SHP77 treated with DMSO at 0.1 percent for 48 hours (cell line): ENCODE data around the gene SLC4A11.

ENCODE experiments used
- DNase-seq: peaks from one replicate; lab custom pipeline; 2025; lab: John Stamatoyannopoulos, UW

SLC4A11 gene

DNA sequence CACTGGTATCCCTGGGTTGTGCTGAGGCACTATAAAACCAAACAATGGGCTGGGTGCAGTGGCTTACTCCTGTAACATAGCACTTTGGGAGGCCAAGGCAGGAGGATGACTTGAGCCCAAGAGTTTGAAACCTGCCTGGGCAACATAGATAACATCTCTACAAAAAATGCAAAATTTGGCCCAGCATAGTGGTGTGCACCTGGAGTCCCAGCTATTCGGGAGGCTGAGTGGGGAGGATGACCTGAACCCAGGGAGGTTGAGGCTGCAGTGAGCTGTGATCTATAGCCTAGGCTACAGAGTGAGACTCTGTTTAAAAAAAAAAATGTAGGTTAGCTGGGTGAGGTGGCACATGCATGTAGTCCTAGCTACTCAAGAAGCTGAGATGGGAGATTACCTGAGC lies 7.7 kb upstream of the SLC4A11 start:
- DNase-seq, result no peak

DNA sequence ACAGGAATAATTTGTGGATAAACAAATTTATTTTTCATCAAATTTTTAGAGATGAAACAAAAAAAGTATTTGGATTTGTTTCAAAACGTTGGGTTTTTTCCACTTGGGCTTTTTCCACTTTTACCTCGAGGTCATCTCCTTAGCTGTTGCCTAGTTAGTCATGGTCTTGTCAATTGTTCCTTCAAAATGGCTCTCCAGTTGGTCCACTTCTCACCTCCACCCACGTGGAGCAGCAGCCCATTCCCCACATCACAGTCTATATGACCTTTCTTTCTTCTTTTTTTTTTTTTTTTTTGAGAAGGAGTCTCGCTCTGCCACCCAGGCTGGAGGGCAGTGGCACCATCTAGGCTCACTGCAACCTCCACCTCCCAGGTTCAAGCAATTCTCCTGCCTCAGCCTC lies 6.7 kb upstream of the SLC4A11 start:
- DNase-seq, result no peak

GRCh38 chr20:3245156-3245555 lies 6.2 kb upstream of the SLC4A11 start:
- no peak for DNase-seq

DNA sequence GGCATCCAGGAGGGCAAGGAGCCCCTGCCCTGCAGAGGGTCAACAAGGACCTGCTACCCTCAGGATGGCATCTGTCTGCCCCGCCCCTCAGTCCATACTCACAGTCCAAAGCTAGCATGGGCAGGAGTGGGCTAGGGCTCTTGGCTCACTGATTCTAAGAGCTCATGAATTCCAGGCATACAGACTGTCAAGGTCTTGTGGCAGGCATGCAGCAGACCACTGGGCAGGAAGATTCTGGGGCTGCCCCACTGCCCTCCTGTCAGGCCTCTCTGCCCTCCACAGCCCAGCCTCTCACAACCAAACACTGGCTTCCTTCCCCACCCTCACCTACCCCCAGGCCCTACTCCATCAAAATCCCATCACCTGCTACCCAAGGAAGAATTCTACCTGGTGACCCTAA lies 5.6 kb upstream of the SLC4A11 start:
- DNase-seq, result no peak

- DNase-seq, result no peak
These were observed 4.8 kb upstream of the SLC4A11 start for GRCh38 chr20:3243718-3244358.

DNA sequence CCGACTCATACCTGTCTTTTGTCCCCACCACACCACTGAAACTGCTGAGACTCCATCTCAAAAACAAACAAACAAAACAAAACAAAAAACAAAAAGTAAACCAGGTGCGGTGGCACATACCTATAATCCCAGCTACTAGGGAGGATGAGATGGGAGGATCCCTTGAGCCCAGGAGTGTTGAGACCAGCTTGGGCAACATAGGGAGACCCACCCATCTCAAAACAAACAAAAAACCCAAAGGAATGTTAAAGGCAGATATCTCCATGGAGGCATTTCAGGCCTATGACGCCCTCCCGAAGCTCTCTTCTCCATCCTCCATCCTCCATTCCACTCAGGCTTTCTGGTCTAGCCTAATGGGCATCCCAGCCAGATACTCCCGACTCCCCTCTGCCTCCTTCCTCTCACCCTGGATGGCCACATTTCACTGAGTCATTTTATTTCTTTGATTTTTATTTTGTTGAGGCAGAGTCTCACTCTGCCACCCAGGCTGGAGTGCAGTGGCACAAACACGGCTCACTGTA lies 3.2 kb upstream of the SLC4A11 start:
- DNase-seq, result no peak

DNA sequence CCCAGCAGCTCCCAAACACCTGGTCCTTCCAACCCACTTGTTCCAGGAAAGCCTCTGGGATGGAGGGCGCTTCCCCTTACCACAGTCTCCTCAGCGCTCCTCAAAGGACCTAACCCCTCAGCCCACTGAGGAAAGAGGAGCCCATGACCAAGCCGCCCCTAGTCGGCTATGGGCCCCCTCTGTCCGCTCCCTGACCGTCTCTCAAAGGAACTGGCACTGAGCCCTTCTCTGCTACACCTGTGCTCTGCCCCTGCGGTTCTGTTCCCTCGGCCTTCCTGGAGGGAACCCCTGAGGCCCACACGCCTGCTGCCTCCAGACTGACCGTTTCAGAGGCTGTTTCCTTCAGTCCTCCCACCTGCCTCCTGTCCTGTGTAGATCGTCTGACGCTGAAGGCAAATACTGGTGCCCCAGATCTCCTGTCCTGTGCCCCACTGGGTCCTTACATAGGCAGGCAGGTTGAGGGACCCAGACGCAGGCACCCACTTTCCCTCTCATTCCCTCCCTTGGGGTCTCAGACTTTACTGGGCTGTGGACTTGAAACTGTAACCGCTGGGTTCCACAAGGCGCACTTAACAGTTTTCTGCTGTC lies 1.9 kb upstream of the SLC4A11 start:
- no peak for DNase-seq

DNA sequence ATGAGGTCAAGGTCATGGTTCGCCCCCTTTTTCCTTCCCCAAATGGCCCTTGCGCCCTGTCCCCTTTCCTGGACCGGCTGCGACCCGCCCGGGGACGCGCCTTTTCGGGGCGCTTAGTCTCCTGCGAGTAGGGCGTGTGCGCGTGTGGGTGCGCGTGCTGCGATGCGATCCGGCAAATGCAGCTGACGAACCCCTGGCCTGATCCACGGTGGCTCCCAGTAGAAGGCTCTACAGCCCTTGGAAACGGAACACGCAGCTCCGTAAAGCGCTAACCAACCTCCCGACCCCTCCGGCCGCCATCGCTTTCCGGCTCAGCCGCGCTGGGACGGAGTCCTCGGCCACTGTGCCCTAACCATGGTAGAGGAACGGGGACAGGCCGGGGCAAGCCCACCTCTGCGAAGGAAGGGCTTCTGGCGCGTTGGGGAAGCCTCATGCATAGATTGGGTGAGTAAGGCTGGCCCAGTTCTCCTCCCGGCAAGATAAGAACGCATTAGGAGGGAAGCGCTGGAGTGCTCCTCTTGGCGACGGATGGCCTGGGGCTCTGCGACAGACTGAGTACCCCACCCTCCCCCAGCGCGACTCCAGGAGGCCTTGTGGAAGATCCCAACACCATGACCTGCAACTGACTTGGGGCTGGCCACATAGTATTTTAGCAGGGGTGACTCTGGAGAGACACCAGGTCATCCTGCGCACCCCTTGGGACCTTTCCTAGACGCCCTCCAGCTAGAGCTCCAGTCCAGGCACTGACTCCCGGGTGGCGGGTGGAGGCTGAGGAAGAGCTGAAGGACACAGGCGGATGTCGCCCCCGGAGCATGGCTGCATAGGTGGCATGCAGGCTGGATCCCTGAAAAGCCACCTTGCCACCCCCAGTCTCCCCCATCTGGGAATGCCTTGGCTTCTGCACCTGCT lies 1.1 kb upstream of the SLC4A11 start:
- no peak for DNase-seq

DNA sequence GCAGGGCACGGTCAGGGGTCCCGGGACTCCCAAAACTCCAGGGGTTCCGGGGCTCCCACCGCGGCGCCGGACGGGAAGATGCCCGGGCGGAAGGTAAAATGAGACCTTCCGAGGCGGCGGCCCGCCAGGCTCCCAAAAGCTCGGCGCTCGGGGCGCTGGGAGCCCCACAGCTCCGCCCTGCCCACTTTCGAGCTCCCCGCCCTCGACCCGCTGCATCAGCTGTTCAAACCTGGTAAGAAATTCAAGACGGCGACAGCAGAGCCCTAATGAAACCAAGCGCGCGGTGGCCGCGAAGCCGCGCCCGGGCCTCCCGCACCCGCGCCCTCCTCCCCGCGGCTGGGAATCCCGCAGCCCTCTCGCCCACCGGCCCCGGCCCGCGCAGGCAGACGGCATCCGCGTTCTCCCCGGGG lies 369 bp downstream of the SLC4A11 start:
- no peak for DNase-seq

DNA sequence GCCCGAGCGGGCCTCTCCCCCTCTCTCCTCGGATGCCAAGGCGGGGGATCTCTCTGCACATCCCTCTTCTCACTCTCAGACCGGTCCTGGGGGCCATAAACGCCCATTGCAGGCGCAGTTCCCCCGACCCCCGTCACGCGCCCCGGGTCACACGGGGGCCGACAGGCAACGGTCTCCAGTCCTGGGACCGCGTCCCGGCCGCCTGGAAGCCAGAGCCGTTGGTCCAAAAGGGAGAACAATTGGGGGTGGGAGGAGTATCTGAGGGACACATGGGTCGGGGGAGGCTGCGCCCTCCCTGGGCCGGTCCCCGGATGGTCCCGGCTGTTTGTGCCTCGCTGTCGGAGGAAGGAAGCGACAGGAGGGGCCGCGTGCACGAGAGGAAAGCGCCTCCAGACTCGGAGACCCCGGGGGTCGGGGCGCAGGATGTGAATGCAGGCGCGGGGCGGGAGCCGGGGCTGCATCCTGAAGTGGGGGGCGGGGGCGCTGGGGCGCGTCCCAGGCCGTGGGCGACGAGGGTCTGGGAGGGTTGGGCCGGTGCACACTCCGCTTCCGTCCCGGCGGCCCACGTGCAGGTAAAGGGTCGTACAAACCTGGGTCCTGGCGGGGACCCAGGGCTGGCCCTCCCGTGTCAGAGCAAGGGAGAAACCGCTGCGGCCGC lies 903 bp downstream of the SLC4A11 start:
- no peak for DNase-seq

DNA sequence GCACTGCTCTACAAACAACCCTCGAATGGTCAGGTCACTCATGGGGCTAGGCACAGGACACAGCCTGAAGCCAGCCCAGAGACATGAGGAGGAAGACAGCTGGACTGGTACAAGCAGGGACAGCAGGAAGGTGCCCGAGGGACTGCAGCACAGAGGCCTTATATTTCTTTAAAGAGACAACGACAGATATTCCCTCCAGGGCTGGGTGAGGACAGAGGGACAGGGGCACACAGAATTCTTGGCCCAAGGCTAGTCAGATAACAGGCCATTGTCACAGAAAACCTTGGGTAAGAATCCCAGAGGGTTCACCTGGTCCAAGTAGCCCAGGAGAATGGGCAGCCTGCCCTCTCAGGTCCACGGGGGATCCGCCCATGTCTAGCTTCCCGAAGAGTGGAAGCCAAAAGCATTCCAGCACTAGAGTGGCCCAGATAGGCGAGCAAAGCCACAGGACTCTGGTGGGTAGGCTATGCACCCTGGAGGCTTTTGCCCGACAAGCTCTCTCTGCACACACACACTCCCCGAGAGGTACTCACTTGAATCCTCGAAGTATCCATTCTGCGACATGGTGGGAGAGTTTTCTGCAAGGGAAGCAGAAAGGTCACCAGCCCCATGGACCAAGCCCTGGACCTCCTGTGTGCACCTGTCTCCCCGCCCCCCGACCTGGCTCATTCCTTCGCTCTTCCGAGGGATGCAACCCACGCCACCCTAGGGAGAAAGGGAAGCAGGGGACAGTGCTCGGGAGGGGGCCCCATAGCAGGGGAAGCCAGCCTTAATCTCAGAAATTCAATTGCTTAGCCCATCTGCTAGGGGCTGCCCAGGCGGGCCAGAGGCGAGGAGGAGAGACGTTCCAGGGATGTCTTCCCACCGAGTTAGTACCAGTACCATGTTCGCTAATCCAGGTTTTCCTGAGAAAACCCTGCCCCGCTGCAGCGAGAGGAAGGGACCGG lies 1.7 kb downstream of the SLC4A11 start:
- no peak for DNase-seq

DNA sequence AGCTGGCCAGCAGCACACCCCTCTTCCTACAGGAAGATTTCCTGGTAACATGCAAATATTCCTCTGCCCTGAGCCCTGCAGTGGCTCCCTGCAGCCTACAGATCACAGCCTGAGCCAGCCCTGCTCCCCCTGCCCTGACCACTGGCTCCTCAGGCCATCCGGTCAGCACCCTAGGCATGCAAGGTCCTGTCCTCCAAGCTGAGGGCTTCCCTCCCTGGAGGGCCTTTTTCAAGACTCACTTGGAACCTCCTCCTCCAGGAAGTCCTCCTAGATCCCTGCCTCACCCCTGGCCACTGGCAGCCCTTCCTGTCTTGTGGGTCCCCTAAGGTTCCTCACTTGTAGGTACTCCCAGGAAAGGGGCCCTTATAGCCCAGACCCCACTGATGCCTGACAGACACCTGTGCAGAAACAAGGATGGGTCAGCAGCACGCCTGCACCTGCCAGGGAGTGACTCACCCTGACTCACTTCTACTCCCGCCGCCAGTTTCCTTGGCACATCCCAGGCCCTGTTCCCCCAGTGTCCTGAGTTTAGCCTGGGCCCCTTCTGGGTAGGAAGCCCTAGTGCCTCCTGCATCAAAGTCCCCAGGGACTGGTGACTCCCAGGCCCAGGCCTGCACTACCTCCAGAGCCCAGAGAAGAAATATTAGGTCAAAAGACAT lies 3.2 kb downstream of the SLC4A11 start:
- no peak for DNase-seq

DNA sequence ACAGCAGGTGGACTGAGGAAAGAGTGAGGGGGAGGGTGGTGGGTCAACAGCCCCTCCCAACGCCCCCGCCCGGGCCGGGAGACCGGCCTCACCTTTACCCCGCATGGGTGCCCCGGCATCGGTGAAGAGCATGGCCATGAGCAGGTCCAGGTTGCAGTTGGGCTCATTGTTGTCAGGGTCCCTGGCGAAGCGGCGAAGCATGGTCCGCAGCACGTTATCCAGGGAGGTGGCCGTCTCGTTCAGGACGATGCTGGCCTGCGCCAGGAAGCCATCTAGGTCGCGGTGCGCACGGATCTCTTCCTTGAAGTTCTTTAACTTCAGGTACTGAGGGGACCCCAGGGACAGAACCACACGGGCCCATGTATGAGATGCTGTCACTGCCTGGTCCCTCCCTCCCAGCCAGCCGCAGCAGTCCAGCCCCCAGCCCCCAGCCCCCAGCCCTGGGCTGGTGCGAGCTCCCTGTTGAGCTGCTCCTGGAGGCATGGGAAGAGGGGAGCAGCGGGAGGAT lies 4.9 kb downstream of the SLC4A11 start:
- DNase-seq, result no peak

DNA sequence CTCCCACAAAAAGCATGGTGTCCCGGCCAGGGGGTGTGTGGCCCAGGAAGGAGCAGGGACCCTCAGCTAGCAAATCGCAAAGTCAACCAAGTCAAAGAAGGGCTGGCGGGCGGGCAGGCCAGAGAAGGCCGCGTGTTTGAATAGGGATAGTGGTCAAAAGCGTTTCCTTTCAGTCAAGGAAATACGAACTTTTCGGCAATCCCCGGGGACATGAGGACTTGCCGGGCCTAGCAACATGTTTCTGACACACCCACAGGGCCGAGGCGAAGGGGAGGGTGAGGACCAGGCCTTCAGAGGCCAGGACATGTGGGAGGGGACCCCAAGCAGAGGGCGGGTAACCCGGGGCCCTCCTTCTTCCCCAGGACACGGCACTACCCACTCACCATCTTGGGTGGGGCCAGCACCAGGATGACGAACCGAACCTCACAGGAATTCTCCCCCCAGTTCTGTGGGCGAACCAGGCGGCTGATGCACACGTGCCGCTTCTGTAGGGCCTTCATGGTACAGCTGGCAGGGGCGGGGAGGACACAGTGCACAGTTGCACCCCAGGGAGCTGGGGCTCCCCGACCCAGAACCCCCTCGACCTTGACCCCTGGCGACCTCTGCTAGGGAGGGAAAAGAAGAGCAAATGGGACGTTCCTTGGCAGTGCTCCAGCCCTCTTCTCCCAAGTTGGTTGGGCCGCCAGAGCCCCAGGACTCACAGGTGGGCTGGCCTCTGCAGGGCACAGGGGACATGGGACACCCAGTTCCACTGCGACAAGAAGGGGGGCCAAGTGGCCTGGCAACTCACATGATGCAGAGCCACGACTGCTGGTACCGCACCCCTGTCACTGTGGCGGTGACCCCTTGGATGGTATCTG lies 5.6 kb downstream of the SLC4A11 start:
- no peak for DNase-seq

DNA sequence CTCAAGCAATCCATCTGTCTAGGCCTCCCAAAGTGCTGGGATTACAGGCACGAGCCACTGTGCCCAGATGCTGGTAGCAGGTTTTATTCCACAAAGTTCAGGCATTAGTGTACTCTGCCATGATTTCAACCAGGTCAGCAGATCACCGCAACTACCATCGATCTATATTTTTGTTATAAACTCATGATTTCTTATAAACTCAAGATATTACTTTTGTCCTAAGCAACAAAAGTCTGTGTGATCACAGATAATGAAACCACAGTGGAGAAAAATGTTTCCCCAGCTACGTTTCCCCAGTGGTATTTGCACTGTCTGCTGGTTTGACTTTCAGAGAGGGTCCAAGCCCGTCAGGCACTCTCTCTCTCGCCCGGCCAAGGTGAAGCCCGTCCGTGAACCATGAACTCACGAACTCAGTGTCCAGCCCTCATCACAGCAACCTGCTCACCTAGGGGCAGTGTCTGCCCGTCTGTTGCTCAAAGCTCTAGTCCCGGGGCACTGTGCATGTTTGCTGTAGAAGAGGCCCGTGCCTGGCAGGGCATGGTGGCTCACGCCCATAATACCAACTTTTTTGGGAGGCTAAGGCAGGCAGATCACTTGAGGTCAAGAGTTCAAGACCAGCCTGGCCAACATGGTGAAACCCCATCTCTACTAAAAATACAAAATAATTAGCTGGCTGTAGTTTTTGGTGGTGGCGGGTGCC lies 7.0 kb downstream of the SLC4A11 start:
- DNase-seq, result no peak

- DNase-seq, result no peak
These were observed 7.9 kb downstream of the SLC4A11 start for GRCh38 chr20:3231116-3231515.

GRCh38 chr20:3229798-3230197 lies 9.2 kb downstream of the SLC4A11 start:
- no peak for DNase-seq

GRCh38 chr20:3229158-3229557 lies 9.8 kb downstream of the SLC4A11 start:
- no peak for DNase-seq

DNA sequence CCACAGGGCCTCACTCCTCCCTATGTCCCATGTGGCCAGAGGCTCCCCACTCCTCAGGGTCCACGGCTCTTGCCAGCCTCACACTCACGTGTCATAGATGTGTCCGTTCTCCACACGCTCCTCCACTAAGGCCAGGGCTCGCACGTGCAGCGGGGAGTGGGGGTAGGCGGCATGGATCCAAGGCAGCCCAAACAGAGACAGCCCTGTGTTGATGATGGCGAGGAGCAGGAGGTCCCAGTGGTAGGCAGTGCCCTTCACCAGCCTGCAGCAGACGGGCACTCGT lies 10.3 kb downstream of the SLC4A11 start:
- DNase-seq, result no peak
